Activated CD4-positive, CD25-positive, alpha-beta regulatory T cell treated with anti-CD3 and anti-CD28 coated beads, Interleukin-2, amount 50 U/mL, for 16 hours (primary cell): ENCODE results near the gene ROCK1.
"Not testable (repeated sequence)": the region's sequence is repeated elsewhere in the genome, so short reads cannot be mapped to it uniquely, and the experiment has no call there.

Source experiments
- DNase-seq: peaks from one replicate; pipeline ENCODE4 v3.0.0-alpha.2; 2020; ENCODE audit warnings: low read depth, low spot score

Gene ROCK1

GRCh38 chr18:21111346-21112139, at the start of gene ROCK1:
Gene ROCK1 (minus strand): TSS chr18:21111813. CDS start chr18:21110910, 903 bp downstream.
- DNase-seq: peak; percentile 97

GRCh38 chr18:21155443-21155842, 43.8 kb upstream of the ROCK1 start:
- no peak for DNase-seq

- DNase-seq: no peak
Observed at GRCh38 chr18:21146016-21146415, 34.4 kb upstream of the ROCK1 start.

GRCh38 chr18:21145371-21145770, 33.8 kb upstream of the ROCK1 start:
- DNase-seq: no peak

GRCh38 chr18:21141668-21142422, 30.2 kb upstream of the ROCK1 start:
- DNase-seq: no peak

GRCh38 chr18:21137719-21138488, 26.3 kb upstream of the ROCK1 start:
- not testable (repeated sequence) for DNase-seq

- no peak for DNase-seq
Observed at GRCh38 chr18:21134895-21135294, 23.3 kb upstream of the ROCK1 start.

- no peak for DNase-seq
Observed at GRCh38 chr18:21132398-21132918, 20.8 kb upstream of the ROCK1 start.

GRCh38 chr18:21131698-21132227, 20.1 kb upstream of the ROCK1 start:
- no peak for DNase-seq

- DNase-seq: no peak
Observed at GRCh38 chr18:21129566-21130216, 18.1 kb upstream of the ROCK1 start.

- no peak for DNase-seq
Observed at GRCh38 chr18:21123290-21123926, 11.8 kb upstream of the ROCK1 start.

GRCh38 chr18:21118806-21119205, 7.2 kb upstream of the ROCK1 start:
- no peak for DNase-seq

- DNase-seq: no peak
Observed at GRCh38 chr18:21117409-21118131, 6.0 kb upstream of the ROCK1 start.

GRCh38 chr18:21115519-21116411, 4.2 kb upstream of the ROCK1 start:
- no peak for DNase-seq

GRCh38 chr18:21112543-21113105, 1.0 kb upstream of the ROCK1 start:
- no peak for DNase-seq

- no peak for DNase-seq
Observed at GRCh38 chr18:21112140-21112473, 494 bp upstream of the ROCK1 start.

- peak; percentile 44 for DNase-seq
Observed at GRCh38 chr18:21110713-21111345, 784 bp downstream of the ROCK1 start.
